ENCODE data around the gene ST8SIA3.

The ST8SIA3 gene

GRCh38 chr18:57352271-57352701 lies at the start of gene ST8SIA3:
Gene ST8SIA3 (plus strand): TSS chr18:57352557. CDS start chr18:57352847, 290 bp downstream.
- DNase-seq, result no peak

GRCh38 chr18:57311472-57311871 lies 40.9 kb upstream of the ST8SIA3 start:
- DNase-seq, result no peak

GRCh38 chr18:57312346-57313144 lies 39.8 kb upstream of the ST8SIA3 start:
- DNase-seq, result no peak

GRCh38 chr18:57320603-57321002 lies 31.8 kb upstream of the ST8SIA3 start:
- no peak for DNase-seq

GRCh38 chr18:57325491-57326166 lies 26.7 kb upstream of the ST8SIA3 start:
- DNase-seq, result no peak

GRCh38 chr18:57326718-57327323 lies 25.5 kb upstream of the ST8SIA3 start:
- no peak for DNase-seq

GRCh38 chr18:57328665-57329064 lies 23.7 kb upstream of the ST8SIA3 start:
- no peak for DNase-seq

- DNase-seq, result no peak
Measured at GRCh38 chr18:57329856-57330255, 22.5 kb upstream of the ST8SIA3 start.

GRCh38 chr18:57331718-57332117 lies 20.6 kb upstream of the ST8SIA3 start:
- DNase-seq, result no peak

- DNase-seq, result no peak
Measured at GRCh38 chr18:57333940-57334339, 18.4 kb upstream of the ST8SIA3 start.

- DNase-seq, result no peak
Measured at GRCh38 chr18:57334383-57334782, 18.0 kb upstream of the ST8SIA3 start.

GRCh38 chr18:57336343-57336742 lies 16.0 kb upstream of the ST8SIA3 start:
- no peak for DNase-seq

- DNase-seq, result no peak
Measured at GRCh38 chr18:57337890-57338289, 14.5 kb upstream of the ST8SIA3 start.

GRCh38 chr18:57343833-57344232 lies 8.5 kb upstream of the ST8SIA3 start:
- no peak for DNase-seq

GRCh38 chr18:57346876-57347275 lies 5.5 kb upstream of the ST8SIA3 start:
- no peak for DNase-seq

GRCh38 chr18:57347784-57348183 lies 4.6 kb upstream of the ST8SIA3 start:
- no peak for DNase-seq

GRCh38 chr18:57352761-57353136 lies 392 bp downstream of the ST8SIA3 start:
- DNase-seq, result no peak

- DNase-seq, result peak; percentile 85 to 89
Measured at GRCh38 chr18:57353137-57353939, 981 bp downstream of the ST8SIA3 start.

GRCh38 chr18:57353940-57354461 lies 1.6 kb downstream of the ST8SIA3 start:
- DNase-seq, result peak; percentile 48 to 62

GRCh38 chr18:57359433-57359832 lies 7.1 kb downstream of the ST8SIA3 start:
- DNase-seq, result no peak

- no peak for DNase-seq
Measured at GRCh38 chr18:57362714-57363113, 10.4 kb downstream of the ST8SIA3 start.

GRCh38 chr18:57364460-57364859 lies 12.1 kb downstream of the ST8SIA3 start:
- no peak for DNase-seq
